Measurements from ENCODE around the gene OBI1.

GRCh38 chr13:78600280-78600883 lies 58.6 kb downstream of the OBI1 start:
- TF ChIP-seq CTCF (IDR thresholded peaks at IDR 0.05): no peak
- TF ChIP-seq POLR2A (IDR thresholded peaks at IDR 0.05): no peak
